HepG2 (cell line): ENCODE data around the gene CCT7. TPM values are rescaled to one million over a fixed set of nuclear protein-coding genes. Genes with fewer than 3 reads are reported as not detected.
A peak's percentile ranks its signal among the peaks of the same experiment; 100 is the strongest.

Experiments used
- ARHGAP35 ChIP-seq: sonication (generic); formaldehyde crosslinking; IDR thresholded peaks from 2 replicates; pipeline ENCODE4 v1.9.0; 2022; ENCODE audit warnings: mild to moderate bottlenecking, inconsistent platforms, moderate library complexity, missing genetic modification reagents, borderline replicate concordance
- BHLHE40 ChIP-seq: IDR thresholded peaks from 2 replicates; pipeline ENCODE4 v1.6.1; 2011; ENCODE audit warnings: low read length, improper control_type of control experiment
- BRCA1 ChIP-seq: sonication (generic); formaldehyde crosslinking; IDR thresholded peaks from 2 replicates; pipeline ENCODE4 v1.4.0; 2020; ENCODE audit warnings: missing genetic modification reagents
- CBX1 ChIP-seq: IDR thresholded peaks from one replicate; pipeline ENCODE4 v1.6.1; 2016; ENCODE audit warnings: antibody characterized with exemption, low read depth
- CC2D1A ChIP-seq: sonication (generic); formaldehyde crosslinking; IDR thresholded peaks from 2 replicates; pipeline ENCODE4 v1.8.1; 2023; ENCODE audit warnings: mild to moderate bottlenecking, missing genetic modification reagents
- CREB1 ChIP-seq, 2 experiments: fragments of 450-650 bp in 1 of 2; IDR thresholded peaks; 2 replicates each; pipeline ENCODE4 v1.6.1; 2016 to 2017; ENCODE audit warnings: control low read depth in 1 of 2, mild to moderate bottlenecking in 1 of 2, missing compliant biosample characterization in 1 of 2, missing genetic modification characterization in 1 of 2
- FIP1L1 ChIP-seq: fragments of 200-400 bp; formaldehyde crosslinking; IDR thresholded peaks from 2 replicates; pipeline ENCODE4 v1.6.1; 2018; ENCODE audit warnings: low read depth, mild to moderate bottlenecking, low read length, moderate library complexity, borderline replicate concordance; ENCODE audit not compliant: insufficient read depth
- HHEX ChIP-seq: IDR thresholded peaks from 2 replicates; pipeline ENCODE4 v1.6.1; 2016; ENCODE audit warnings: control low read depth
- HNRNPUL1 ChIP-seq: fragments of 200-400 bp; formaldehyde crosslinking; IDR thresholded peaks from 2 replicates; pipeline ENCODE4 v1.6.1; 2017; ENCODE audit warnings: low read depth, mild to moderate bottlenecking, low read length, moderate library complexity
- KAT2B ChIP-seq: fragments of 150-350 bp; IDR thresholded peaks from 2 replicates; pipeline ENCODE4 v1.6.1; 2014; ENCODE audit warnings: low read depth, low read length, borderline replicate concordance
- KDM4B ChIP-seq: sonication (generic); formaldehyde crosslinking; IDR thresholded peaks from 2 replicates; pipeline ENCODE4 v1.4.0; 2020; ENCODE audit warnings: missing genetic modification reagents
- NFKBIZ ChIP-seq: IDR thresholded peaks from 2 replicates; pipeline ENCODE4 v1.6.1; 2018; ENCODE audit warnings: missing genetic modification reagents, missing compliant biosample characterization
- SMAD3 ChIP-seq: sonication (generic); formaldehyde crosslinking; IDR thresholded peaks from 2 replicates; pipeline ENCODE4 v1.4.0; 2020; ENCODE audit warnings: missing genetic modification reagents
- ZBTB1 ChIP-seq: sonication (generic); formaldehyde crosslinking; IDR thresholded peaks from 2 replicates; pipeline ENCODE4 v1.4.0; 2020; ENCODE audit warnings: missing genetic modification reagents, borderline replicate concordance
- ZFP36L1 ChIP-seq: sonication (generic); formaldehyde crosslinking; IDR thresholded peaks from 2 replicates; pipeline ENCODE4 v1.8.0; 2022; ENCODE audit warnings: mild to moderate bottlenecking, missing genetic modification reagents, moderate library complexity
- ZMYM4 ChIP-seq: sonication (generic); formaldehyde crosslinking; IDR thresholded peaks from 2 replicates; pipeline ENCODE4 v1.8.1; 2023; ENCODE audit warnings: mild to moderate bottlenecking, missing genetic modification reagents
- ZNF138 ChIP-seq: sonication (generic); formaldehyde crosslinking; IDR thresholded peaks from 2 replicates; pipeline ENCODE4 v1.5.0; 2020; ENCODE audit warnings: mild to moderate bottlenecking, low read depth, missing genetic modification reagents
- ZNF253 ChIP-seq: sonication (generic); formaldehyde crosslinking; IDR thresholded peaks from 2 replicates; pipeline ENCODE4 v1.8.0; 2022; ENCODE audit warnings: mild to moderate bottlenecking, missing genetic modification reagents, borderline replicate concordance
- ZNF337 ChIP-seq: sonication (generic); formaldehyde crosslinking; IDR thresholded peaks from 2 replicates; pipeline ENCODE4 v1.5.1; 2020; ENCODE audit warnings: missing genetic modification reagents, low read depth, mild to moderate bottlenecking, borderline replicate concordance
- ZNF350 ChIP-seq: sonication (generic); formaldehyde crosslinking; IDR thresholded peaks from 2 replicates; pipeline ENCODE4 v1.4.0; 2020; ENCODE audit warnings: mild to moderate bottlenecking, low read depth, missing genetic modification reagents, borderline replicate concordance
- ZNF382 ChIP-seq: sonication (generic); formaldehyde crosslinking; IDR thresholded peaks from 2 replicates; pipeline ENCODE4 v1.5.0; 2020; ENCODE audit warnings: missing genetic modification reagents, mild to moderate bottlenecking, borderline replicate concordance
- ZNF460 ChIP-seq: sonication (generic); formaldehyde crosslinking; IDR thresholded peaks from 2 replicates; pipeline ENCODE4 v1.5.1; 2020; ENCODE audit warnings: missing genetic modification reagents, mild to moderate bottlenecking, borderline replicate concordance
- ZNF552 ChIP-seq: sonication (generic); formaldehyde crosslinking; IDR thresholded peaks from 2 replicates; pipeline ENCODE4 v1.9.0; 2022; ENCODE audit warnings: missing genetic modification reagents, mild to moderate bottlenecking, borderline replicate concordance
- ZNF768 ChIP-seq: sonication (generic); formaldehyde crosslinking; IDR thresholded peaks from 2 replicates; pipeline ENCODE4 v1.4.0; 2020; ENCODE audit warnings: missing genetic modification reagents
- ZNF891 ChIP-seq: sonication (generic); formaldehyde crosslinking; IDR thresholded peaks from 2 replicates; pipeline ENCODE4 v1.5.0; 2020; ENCODE audit warnings: mild to moderate bottlenecking, missing genetic modification reagents
- ZSCAN20 ChIP-seq: sonication (generic); formaldehyde crosslinking; IDR thresholded peaks from 2 replicates; pipeline ENCODE4 v1.4.0; 2020; ENCODE audit warnings: missing genetic modification reagents, mild to moderate bottlenecking, borderline replicate concordance
- polyA plus RNA-seq, 8 experiments: library from polyadenylated mRNA; depleted of rRNA in 3 of 8; stranded (reverse) in 7 of 8; unstranded in 1 of 8; fragments of >200 nt; fragmentation: Illumina TruSeq in 4 of 8; extraction: Trizol in 4 of 8; gene quantifications; 2 replicates each; pipeline versions ENCODE4 v1.2.1 to v1.2.3, GENCODE V29; 2011 to 2016; ENCODE audit warnings: low read depth in 4 of 8, missing spikeins in 1 of 8, mixed read lengths in 1 of 8; ENCODE audit not compliant: insufficient read depth in 1 of 8
- total RNA-seq, 5 experiments: library from RNA; depleted of rRNA; stranded (reverse); fragments of >200 nt; fragmentation: Illumina TruSeq; extraction: Trizol; gene quantifications; 2 replicates each; pipeline ENCODE4 v1.2.3, GENCODE V29; 2016; ENCODE audit warnings: low read depth in 1 of 5
- TF ChIP-seq, protein P1 (sequence below): sonication (generic); formaldehyde crosslinking; IDR thresholded peaks from 2 replicates; pipeline ENCODE4 v1.4.0; 2020; ENCODE audit warnings: mild to moderate bottlenecking, missing genetic modification reagents
- TF ChIP-seq, protein P2 (sequence below): sonication (generic); formaldehyde crosslinking; IDR thresholded peaks from 2 replicates; pipeline ENCODE4 v1.4.0; 2020; ENCODE audit warnings: mild to moderate bottlenecking, missing genetic modification reagents

CCT7 gene
- total and polyA plus RNA-seq, 2 of the 13 experiments (the other 11 are each of a cell fraction or from before 2014, with no cell fraction given), result 347 to 517 TPM

DNA sequence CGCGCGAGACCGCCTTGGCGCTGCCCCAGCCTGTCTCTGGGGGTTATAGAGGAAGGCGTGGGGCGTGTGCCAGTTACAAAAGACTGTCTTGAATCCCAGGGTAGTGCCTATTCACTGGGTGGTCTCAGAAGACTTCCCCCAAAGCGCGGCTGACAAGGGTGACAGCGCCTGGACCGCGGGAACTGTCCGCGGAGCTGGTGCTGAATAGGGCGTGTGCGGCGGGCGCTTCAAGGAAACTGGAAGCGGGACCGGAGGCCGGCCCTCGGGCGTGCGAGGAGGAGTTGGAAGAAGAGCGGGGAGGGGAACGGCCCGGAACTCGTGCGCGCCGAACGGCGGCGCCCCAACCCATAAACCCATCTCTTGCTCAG, 57.0 kb downstream of the CCT7 start (continued):
- peak; percentile 57; the same call in 1 of the 2 replicates for TF ChIP-seq ARHGAP35 (CRISPR knock-in tag)
- no peak for TF ChIP-seq CREB1 (IDR thresholded peaks at IDR 0.05)
- TF ChIP-seq CREB1 (CRISPR knock-in tag; IDR thresholded peaks at IDR 0.05), result no peak
- no peak for TF ChIP-seq ZNF460 (CRISPR knock-in tag)
- peak; percentile 70; the same call in 1 of the 2 replicates for TF ChIP-seq ZFP36L1
- TF ChIP-seq ZNF337, result no peak
- TF ChIP-seq ZNF768 (CRISPR knock-in tag), result peak; percentile 25; the same call in 1 of the 2 replicates
- TF ChIP-seq BHLHE40, result no peak
- 0 out of 2 replicates have a peak, but pooled peaks have one; percentile 57 for TF ChIP-seq ZNF350 (CRISPR knock-in tag)
- no peak for TF ChIP-seq ZNF382 (CRISPR knock-in tag)
- TF ChIP-seq, protein P1, sequence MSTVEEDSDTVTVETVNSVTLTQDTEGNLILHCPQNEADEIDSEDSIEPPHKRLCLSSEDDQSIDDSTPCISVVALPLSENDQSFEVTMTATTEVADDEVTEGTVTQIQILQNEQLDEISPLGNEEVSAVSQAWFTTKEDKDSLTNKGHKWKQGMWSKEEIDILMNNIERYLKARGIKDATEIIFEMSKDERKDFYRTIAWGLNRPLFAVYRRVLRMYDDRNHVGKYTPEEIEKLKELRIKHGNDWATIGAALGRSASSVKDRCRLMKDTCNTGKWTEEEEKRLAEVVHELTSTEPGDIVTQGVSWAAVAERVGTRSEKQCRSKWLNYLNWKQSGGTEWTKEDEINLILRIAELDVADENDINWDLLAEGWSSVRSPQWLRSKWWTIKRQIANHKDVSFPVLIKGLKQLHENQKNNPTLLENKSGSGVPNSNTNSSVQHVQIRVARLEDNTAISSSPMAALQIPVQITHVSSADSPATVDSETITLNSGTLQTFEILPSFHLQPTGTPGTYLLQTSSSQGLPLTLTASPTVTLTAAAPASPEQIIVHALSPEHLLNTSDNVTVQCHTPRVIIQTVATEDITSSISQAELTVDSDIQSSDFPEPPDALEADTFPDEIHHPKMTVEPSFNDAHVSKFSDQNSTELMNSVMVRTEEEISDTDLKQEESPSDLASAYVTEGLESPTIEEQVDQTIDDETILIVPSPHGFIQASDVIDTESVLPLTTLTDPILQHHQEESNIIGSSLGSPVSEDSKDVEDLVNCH (CRISPR knock-in tag), result no peak
- no peak for TF ChIP-seq KAT2B
- TF ChIP-seq BRCA1 (CRISPR knock-in tag), result peak; percentile 96
- TF ChIP-seq, protein P2, sequence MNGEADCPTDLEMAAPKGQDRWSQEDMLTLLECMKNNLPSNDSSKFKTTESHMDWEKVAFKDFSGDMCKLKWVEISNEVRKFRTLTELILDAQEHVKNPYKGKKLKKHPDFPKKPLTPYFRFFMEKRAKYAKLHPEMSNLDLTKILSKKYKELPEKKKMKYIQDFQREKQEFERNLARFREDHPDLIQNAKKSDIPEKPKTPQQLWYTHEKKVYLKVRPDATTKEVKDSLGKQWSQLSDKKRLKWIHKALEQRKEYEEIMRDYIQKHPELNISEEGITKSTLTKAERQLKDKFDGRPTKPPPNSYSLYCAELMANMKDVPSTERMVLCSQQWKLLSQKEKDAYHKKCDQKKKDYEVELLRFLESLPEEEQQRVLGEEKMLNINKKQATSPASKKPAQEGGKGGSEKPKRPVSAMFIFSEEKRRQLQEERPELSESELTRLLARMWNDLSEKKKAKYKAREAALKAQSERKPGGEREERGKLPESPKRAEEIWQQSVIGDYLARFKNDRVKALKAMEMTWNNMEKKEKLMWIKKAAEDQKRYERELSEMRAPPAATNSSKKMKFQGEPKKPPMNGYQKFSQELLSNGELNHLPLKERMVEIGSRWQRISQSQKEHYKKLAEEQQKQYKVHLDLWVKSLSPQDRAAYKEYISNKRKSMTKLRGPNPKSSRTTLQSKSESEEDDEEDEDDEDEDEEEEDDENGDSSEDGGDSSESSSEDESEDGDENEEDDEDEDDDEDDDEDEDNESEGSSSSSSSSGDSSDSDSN (CRISPR knock-in tag), result peak; percentile 38; the same call in 1 of the 2 replicates
- TF ChIP-seq HHEX, result no peak
- peak; percentile 50; the same call in 1 of the 2 replicates for TF ChIP-seq KDM4B (CRISPR knock-in tag)
- peak; percentile 85; the same call in 1 of the 2 replicates for TF ChIP-seq ZSCAN20 (CRISPR knock-in tag)
- no peak; the same call in 1 of the 2 replicates for TF ChIP-seq ZBTB1
- no peak for TF ChIP-seq CC2D1A (CRISPR knock-in tag)
- no peak for TF ChIP-seq FIP1L1
- no peak for TF ChIP-seq HNRNPUL1
- peak; percentile 29; the same call in 1 of the 2 replicates for TF ChIP-seq ZNF138 (CRISPR knock-in tag)
- TF ChIP-seq ZNF891 (CRISPR knock-in tag), result peak; percentile 68; the same call in 1 of the 2 replicates
- peak; percentile 93 for TF ChIP-seq ZNF253
- TF ChIP-seq CBX1, result no peak
- TF ChIP-seq ZNF552 (CRISPR knock-in tag), result no peak
- 0 out of 2 replicates have a peak, but pooled peaks have one; percentile 74 for TF ChIP-seq NFKBIZ
- no peak; the same call in 1 of the 2 replicates for TF ChIP-seq ZMYM4 (CRISPR knock-in tag)
- TF ChIP-seq SMAD3 (CRISPR knock-in tag), result peak; percentile 88
